Measurements from ENCODE around the gene KCTD8.

- TF ChIP-seq CTCF (IDR thresholded peaks at IDR 0.05; ENCODE audit: insufficient read depth, low read depth, low read length): no peak
- TF ChIP-seq EZH2 (IDR thresholded peaks at IDR 0.05; ENCODE audit: insufficient read depth, low read length): no peak
These were observed 94.4 kb downstream of the KCTD8 start for GRCh38 chr4:44354172-44354571.
